PC-9 (cell line): ENCODE measurements around the gene NKX2-3.

Experiments
- CTCF ChIP-seq: fragments of 200-600 bp; sonication (generic); conservative IDR thresholded peaks from 2 replicates; pipeline ENCODE4 v1.6.1; 2017; ENCODE audit warnings: mixed run types, antibody characterized with exemption, mild to moderate bottlenecking, moderate library complexity
- EZH2 ChIP-seq: fragments of 200-600 bp; sonication (generic); IDR thresholded peaks from 2 replicates; pipeline ENCODE4 v1.8.0; 2017; ENCODE audit warnings: antibody characterized with exemption, low read depth

- TF ChIP-seq CTCF (no peak), EZH2 (no peak)
Measured at GRCh38 chr10:99524736-99525380, 7.9 kb upstream of the NKX2-3 start.
